GM11168 (cell line): ENCODE data around the gene BNIP2.
"Not testable (repeated sequence)": the region's sequence is repeated elsewhere in the genome, so short reads cannot be mapped to it uniquely, and the experiment has no call there.

ENCODE experiments used
- in situ Hi-C: fragments of 300-500 bp; cut with MboI; formaldehyde crosslinking; loops from one replicate; pipeline ENCODE4 v1.12.0; 2022; ENCODE audit warnings: low sequenced_read_pairs; ENCODE audit not compliant: unreplicated experiment

BNIP2 gene

DNA sequence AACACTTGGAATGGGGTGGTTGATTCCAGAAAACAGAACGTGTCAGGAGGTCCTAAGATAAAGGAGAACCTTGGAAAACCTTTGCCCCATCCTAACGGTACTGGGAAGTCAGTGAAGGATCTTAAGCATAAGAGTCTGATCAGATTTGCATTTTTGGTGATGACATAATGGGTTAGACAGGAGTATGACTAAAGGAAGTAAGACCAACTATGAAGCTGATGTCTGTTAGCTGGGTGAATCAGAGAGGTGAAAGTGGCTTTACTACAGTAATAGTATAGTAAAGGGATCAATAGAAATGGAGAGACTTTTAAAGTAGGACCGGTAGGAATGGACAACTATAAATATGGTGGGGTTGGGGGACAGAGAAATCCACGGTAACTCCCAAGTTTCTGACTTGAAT is 44.4 kb downstream of the BNIP2 start:
- in situ Hi-C loops: no loop called here

GRCh38 chr15:59642351-59642750 is 46.8 kb downstream of the BNIP2 start:
- in situ Hi-C loops: no loop called here

- in situ Hi-C loops: not testable (repeated sequence)
Measured at GRCh38 chr15:59637507-59637906, 51.6 kb downstream of the BNIP2 start.

DNA sequence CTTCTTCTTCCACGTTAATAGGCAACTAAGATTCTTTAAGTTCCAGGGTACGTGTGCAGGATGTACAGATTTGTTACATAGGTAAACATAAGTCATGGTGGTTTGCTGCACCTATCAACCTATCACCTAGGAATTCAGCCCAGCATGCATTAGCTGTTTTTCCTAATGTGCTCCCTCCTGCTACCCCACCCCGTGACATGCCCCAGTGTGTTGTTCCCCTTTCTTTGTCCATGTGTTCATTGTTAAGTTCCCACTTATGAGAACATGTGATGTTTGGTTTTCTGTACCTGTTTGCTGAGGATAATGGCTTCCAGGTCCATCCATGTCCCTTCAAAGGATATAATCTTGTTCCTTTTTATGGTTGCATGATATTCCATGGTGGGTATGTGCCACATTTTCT is 52.9 kb downstream of the BNIP2 start:
- in situ Hi-C loops: no loop called here

- in situ Hi-C loops: no loop called here
Measured at GRCh38 chr15:59632714-59633113, 56.4 kb downstream of the BNIP2 start.

GRCh38 chr15:59622289-59622688 is 66.8 kb downstream of the BNIP2 start:
- in situ Hi-C loops: loop anchor here (5.0 kb wide), 1 partner anchor 80 kb away; no protein-coding TSS in a partner anchor

- in situ Hi-C loops: no loop called here
Measured at GRCh38 chr15:59618406-59618805, 70.7 kb downstream of the BNIP2 start.

DNA sequence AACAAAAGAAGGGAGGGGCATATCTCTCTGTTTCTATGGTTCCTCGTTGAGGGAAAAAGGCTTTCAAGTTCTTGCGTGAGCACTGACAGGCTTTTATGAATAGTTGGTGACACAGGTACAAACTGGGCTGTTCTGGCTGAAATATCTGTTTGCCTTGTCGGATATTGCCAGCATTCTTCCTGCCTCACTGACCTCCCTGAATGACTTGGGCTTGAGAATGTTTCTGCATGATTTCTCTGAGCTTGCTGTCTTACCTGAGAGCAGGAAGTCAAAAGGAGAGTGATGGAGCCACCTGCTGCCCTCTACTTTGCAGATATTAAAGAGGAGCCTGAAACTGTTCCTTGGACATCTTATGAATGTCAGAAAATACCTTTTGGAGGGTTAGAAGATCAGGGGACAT is 72.7 kb downstream of the BNIP2 start:
- in situ Hi-C loops: no loop called here

GRCh38 chr15:59615661-59616060 is 73.5 kb downstream of the BNIP2 start:
- in situ Hi-C loops: no loop called here

DNA sequence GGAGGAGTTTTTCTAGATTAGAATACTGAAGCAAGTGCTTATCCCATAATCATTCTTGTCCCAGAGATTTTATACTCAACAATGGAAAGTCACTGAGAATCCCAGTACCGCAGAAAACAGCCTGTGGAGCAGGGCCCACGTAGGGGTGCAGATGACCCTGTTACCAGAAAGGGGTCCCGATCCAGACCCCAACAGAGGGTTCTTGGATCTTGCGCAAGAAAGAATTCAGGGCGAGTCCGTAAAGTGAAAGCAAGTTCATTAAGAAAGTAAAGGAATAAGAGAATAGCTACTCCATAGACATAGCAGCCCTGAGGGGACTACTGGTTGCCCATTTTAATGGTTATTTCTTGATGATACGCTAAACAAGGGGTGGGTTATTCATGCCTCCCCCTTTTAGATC is 75.0 kb downstream of the BNIP2 start:
- in situ Hi-C loops: no loop called here

DNA sequence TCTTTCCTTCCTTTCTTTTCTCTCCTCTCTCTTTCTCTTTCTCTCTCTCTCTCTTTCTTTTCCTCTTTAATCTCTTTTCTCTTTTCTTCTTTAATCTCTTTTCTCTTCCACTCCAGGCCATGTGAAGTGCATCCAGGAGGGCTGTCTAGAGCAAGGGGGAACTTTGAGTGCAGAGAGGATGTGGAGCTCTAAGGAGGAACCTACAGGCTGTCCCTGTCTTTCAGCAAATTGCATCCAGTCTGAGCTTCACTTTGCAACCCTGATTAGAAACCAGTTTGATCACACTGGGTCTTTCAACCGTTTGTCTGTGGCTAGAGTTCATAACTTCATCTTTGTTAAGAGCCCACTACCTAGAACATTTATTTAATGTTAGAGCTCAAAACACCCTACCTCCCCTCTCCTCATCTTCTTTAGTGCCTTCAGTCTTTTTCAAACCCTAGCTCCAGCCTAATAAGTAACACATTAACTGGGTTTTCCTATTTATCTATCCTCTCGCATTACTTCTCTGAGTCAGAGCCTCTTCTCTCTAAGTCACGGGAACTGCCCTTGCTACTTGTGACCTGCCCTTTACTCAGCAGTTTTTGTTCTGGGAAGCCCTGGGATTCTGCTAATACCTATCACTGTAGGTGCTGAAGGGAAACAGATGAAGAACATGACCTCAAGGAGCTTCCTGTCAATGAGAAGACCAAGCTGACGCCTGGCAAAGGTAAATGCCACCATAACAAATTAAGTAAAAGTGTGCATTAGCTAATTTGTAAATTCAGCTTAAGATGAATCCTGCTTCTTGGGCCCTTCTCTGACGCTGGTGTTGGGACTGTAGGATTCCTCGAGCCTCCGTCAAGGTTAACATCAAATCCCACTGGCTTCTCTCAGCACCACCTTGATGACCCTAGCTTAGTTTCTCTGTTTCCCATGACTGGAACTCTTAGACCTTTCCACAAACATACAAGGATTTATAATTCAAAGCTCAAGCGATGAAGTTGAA is 77.6 kb downstream of the BNIP2 start, which contains the start of gene GCNT3:
GCNT3 (plus strand) TSS at position 508 of the 985 bp plus-strand sequence. CDS start 6,456 bp downstream, outside the sequence.
- in situ Hi-C loops: no loop called here

DNA sequence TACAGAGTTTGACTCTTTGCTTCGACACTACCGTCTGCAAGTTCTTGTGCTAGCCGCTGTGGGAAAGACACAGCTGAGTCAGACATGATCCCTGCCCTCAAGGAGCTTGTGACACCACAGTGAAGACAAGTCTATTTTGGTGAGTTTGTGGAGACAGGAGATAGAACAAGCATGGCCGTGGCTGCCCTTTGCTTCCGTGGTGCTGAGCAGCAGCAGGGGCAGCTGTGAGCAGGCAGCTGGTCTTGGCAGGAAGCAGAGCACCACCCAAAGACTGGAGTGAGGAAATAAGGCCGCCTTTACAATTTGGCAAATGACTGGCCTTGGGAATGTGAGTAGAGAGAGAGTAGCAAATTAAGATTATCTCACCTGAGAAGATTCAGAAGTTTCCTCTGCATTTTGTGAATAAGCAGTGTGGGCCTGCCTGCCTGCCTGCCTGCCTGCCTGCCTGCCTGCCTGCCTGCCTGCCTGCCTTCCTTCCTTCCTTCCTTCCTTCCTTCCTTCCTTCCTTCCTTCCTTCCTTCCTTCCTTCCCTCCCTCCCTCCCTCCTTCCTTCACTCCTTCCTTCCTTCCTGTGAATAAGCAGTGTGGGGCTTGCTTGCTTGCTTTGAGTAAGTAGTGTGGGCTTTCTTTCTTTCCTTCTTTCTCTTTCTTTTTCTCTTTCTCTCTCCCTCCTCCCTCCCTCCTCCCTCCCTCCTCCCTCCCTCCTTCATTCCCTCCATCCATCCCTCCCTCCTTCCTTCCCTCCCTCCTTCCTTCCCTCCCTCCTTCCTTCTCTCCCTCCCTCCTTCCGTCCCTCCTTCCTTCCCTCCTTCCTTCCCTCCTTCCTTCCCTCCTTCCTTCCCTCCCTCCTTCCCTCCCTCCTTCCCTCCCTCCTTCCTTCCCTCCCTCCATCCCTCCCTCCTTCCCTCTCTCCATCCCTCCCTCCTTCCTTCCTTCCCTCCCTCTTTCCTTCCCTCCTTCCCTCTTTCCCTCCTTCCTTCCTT is 79.1 kb downstream of the BNIP2 start:
- in situ Hi-C loops: no loop called here
